ENCODE data around the gene TMEM209. TPM values are rescaled to one million over a fixed set of nuclear protein-coding genes. Genes with fewer than 3 reads are reported as not detected.

TMEM209 gene
- total RNA-seq, 4 donors from 2014 or later = 8.7 to 15.0 (median 12.6) TPM

GRCh38 chr7:130223646-130224045, 18.4 kb upstream of the TMEM209 start:
- Histone ChIP-seq H3K27ac (no peak overlapping the region), H3K9me3 (no peaks in the 10 kb centered on the region), H3K4me1 (no peaks in the 10 kb centered on the region), H3K27me3 (no peaks in the 10 kb centered on the region), H3K36me3 (no peaks in the 10 kb centered on the region), H3K4me3 (no peak overlapping the region)
- TF ChIP-seq POLR2AphosphoS5 (IDR thresholded peaks at IDR 0.05) = no peak
- TF ChIP-seq EP300 (IDR thresholded peaks at IDR 0.05) = no peak
- no peak for TF ChIP-seq CTCF (IDR thresholded peaks at IDR 0.05)
- no peak for TF ChIP-seq POLR2A (IDR thresholded peaks at IDR 0.05)
- DNase-seq (ENCODE audit: low spot score in 2 of 2) = no peak
- 83% methylated on average over 1 of the region's 1 CpG for WGBS

GRCh38 chr7:130221746-130222145, 16.5 kb upstream of the TMEM209 start:
- Histone ChIP-seq H3K27me3 (no peaks in the 10 kb centered on the region), H3K4me3 (no peak overlapping the region), H3K9me3 (no peaks in the 10 kb centered on the region), H3K36me3 (no peaks in the 10 kb centered on the region), H3K27ac (no peak overlapping the region), H3K4me1 (no peaks in the 10 kb centered on the region)
- 91% methylated on average over 4 of the region's 4 CpGs for WGBS
- no peak for TF ChIP-seq POLR2AphosphoS5 (IDR thresholded peaks at IDR 0.05)
- TF ChIP-seq CTCF (IDR thresholded peaks at IDR 0.05) = no peak
- DNase-seq (ENCODE audit: low spot score in 2 of 2) = no peak

GRCh38 chr7:130219871-130220270, 14.7 kb upstream of the TMEM209 start:
- Histone ChIP-seq H3K9me3 (no peaks in the 10 kb centered on the region), H3K27me3 (no peaks in the 10 kb centered on the region)
- 95% methylated on average over 9 of the region's 9 CpGs for WGBS

GRCh38 chr7:130218806-130219620, 13.8 kb upstream of the TMEM209 start:
- H3K4me1 ChIP-seq = no peaks in the 10 kb centered on the region
- no peak for DNase-seq (ENCODE audit: low spot score in 2 of 2)
- H3K4me3 ChIP-seq = no peak overlapping the region
- no peaks in the 10 kb centered on the region for H3K9me3 ChIP-seq
- 91% methylated on average over 5 of the region's 5 CpGs for WGBS
- no peaks in the 10 kb centered on the region for H3K36me3 ChIP-seq
- no peak overlapping the region for H3K27ac ChIP-seq
- no peak for TF ChIP-seq CTCF (IDR thresholded peaks at IDR 0.05)
- TF ChIP-seq POLR2A (IDR thresholded peaks at IDR 0.05) = no peak
- TF ChIP-seq EP300 (IDR thresholded peaks at IDR 0.05) = no peak
- TF ChIP-seq POLR2AphosphoS5 (IDR thresholded peaks at IDR 0.05) = no peak
- H3K27me3 ChIP-seq = no peaks in the 10 kb centered on the region

More at GRCh38 chr7:130219871-130220270, 14.7 kb upstream of the TMEM209 start:
- no peaks in the 10 kb centered on the region for H3K36me3 ChIP-seq
- H3K27ac ChIP-seq = no peak overlapping the region
- no peak overlapping the region for H3K4me3 ChIP-seq
- TF ChIP-seq POLR2A (IDR thresholded peaks at IDR 0.05) (no peak), EP300 (IDR thresholded peaks at IDR 0.05) (no peak), POLR2AphosphoS5 (IDR thresholded peaks at IDR 0.05) (no peak), CTCF (IDR thresholded peaks at IDR 0.05) (no peak)
- DNase-seq (ENCODE audit: low spot score in 2 of 2) = no peak
- no peaks in the 10 kb centered on the region for H3K4me1 ChIP-seq

- no peak for TF ChIP-seq POLR2A (IDR thresholded peaks at IDR 0.05)
- no peak for TF ChIP-seq EP300 (IDR thresholded peaks at IDR 0.05)
- no peak for TF ChIP-seq CTCF (IDR thresholded peaks at IDR 0.05)
- TF ChIP-seq POLR2AphosphoS5 (IDR thresholded peaks at IDR 0.05) = no peak
- Histone ChIP-seq H3K36me3 (no peaks in the 10 kb centered on the region), H3K4me3 (no peak overlapping the region), H3K27me3 (no peaks in the 10 kb centered on the region), H3K27ac (no peak overlapping the region), H3K4me1 (no peaks in the 10 kb centered on the region), H3K9me3 (no peaks in the 10 kb centered on the region)
- WGBS = 78% methylated on average over 1 of the region's 1 CpG
- DNase-seq (ENCODE audit: low spot score in 2 of 2) = no peak
Measured at GRCh38 chr7:130216750-130217149, 11.5 kb upstream of the TMEM209 start.
